ENCODE data around the gene MAML2.
A peak's percentile ranks its signal among the peaks of the same experiment; 100 is the strongest.

Gene MAML2

DNA sequence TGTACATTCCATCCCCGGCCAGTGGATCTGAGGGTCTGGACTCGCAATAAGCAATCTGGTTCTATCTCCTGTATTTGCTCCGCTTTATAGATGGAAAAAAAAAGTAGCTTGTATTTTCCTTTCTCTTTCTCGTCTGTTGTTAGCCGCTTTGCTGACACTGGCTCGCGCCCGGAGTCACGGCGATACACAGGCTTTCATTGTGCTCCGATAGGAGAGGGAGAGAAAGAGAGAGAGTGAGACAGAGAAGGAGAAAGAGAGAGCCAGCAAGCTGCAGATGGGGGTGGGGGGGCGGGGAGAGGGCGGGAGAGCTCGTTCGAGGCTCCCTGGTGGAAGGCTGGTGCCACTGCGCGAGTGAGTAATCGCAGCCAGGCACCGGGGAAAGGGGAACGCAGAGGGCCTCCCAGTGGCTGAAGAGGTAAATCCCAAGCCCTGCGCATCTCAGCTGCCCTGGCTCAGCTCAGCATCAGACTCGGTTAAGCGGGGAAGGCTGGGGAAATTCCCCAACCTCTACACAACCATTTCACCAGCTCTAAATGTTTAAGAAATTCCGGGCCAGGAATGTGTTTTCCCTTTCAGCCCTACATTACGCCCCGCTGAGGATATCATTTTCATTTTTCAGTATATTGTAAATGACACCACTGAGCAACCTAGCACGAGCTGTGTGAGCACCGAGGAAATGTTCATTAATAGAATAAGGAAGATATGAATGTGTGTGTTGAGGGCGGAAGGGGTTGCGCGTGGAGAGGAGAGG is at the start of gene MAML2:
Gene MAML2 (minus strand): TSS at position 235 of the 751 bp plus-strand sequence. CDS start 1,300 bp downstream, outside the sequence.
- TF ChIP-seq, protein P1, sequence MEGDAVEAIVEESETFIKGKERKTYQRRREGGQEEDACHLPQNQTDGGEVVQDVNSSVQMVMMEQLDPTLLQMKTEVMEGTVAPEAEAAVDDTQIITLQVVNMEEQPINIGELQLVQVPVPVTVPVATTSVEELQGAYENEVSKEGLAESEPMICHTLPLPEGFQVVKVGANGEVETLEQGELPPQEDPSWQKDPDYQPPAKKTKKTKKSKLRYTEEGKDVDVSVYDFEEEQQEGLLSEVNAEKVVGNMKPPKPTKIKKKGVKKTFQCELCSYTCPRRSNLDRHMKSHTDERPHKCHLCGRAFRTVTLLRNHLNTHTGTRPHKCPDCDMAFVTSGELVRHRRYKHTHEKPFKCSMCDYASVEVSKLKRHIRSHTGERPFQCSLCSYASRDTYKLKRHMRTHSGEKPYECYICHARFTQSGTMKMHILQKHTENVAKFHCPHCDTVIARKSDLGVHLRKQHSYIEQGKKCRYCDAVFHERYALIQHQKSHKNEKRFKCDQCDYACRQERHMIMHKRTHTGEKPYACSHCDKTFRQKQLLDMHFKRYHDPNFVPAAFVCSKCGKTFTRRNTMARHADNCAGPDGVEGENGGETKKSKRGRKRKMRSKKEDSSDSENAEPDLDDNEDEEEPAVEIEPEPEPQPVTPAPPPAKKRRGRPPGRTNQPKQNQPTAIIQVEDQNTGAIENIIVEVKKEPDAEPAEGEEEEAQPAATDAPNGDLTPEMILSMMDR (IDR thresholded peaks at IDR 0.05; ENCODE audit: insufficient read depth, low read depth, low read length, missing control alignments), result peak; percentile 95
- DNase-seq (ENCODE audit: low read depth), result peak; percentile 95
- H3K4me3 ChIP-seq (ENCODE audit: low read depth, low read length), result peak within 1 kb of the TSS; percentile 57

GRCh38 chr11:96391698-96392307 is 48.8 kb upstream of the MAML2 start:
- TF ChIP-seq, protein P1 (IDR thresholded peaks at IDR 0.05; ENCODE audit: insufficient read depth, low read depth, low read length, missing control alignments), result no peak
- H3K4me3 ChIP-seq (ENCODE audit: low read depth, low read length), result no peak overlapping the region
- DNase-seq (ENCODE audit: low read depth), result no peak

DNA sequence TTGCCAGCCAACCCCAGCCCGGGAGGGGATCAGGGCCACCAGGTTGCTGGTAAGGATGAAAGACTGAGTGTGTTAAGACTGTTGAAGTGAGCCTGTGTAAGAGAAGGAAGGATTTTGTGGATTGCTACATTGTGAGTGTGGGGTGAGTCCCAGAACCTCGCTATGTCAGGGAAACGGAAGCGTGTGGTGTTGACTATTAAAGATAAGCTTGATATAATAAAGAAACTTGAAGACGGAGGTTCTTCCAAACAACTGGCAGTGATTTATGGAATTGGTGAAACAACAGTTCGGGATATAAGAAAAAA is 47.4 kb upstream of the MAML2 start:
- peak overlapping the region; percentile 98 for H3K4me3 ChIP-seq (ENCODE audit: low read depth, low read length)
- TF ChIP-seq, protein P1 (IDR thresholded peaks at IDR 0.05; ENCODE audit: insufficient read depth, low read depth, low read length, missing control alignments), result no peak
- no peak for DNase-seq (ENCODE audit: low read depth)

DNA sequence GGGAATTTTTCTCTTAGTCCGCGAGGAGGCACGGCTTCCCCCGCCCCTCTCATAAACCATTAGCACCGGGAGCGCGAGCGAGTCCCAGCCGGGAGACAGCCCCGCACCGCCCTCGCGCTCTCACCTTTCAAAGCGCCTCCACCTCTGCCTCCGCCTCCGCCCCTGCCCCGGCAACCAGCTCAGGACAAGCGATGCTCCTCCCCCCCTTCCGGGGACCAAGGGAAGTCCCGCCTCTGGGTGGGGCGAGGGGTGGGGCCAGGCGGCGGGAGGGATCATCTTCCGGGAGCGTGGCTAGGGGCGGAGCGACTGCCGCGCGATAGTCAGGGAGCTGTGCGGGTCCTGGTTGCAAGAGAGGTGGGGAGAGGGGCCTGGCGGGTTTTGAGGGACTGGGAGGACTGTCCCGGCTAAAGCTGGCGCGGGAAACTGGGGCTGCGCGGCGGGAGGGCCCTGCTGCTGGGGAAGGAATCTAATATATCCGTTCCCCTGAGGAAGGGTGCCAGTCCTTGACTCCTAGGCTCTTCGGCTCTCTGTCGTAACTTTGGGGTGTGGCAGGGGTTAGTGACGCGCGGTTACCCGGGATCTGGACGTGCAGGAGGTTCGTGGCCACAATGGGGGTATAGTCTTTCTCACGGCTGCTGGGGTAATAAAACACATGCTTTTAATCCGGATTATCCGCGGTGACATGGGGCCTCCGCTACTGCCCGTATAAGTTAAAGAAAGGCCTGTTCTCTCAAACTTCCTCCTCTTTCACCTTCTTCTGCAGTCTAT is 46.9 kb upstream of the MAML2 start, which contains the start of the genes CCDC82 and JRKL:
Gene CCDC82 (minus strand): TSS at position 193 of the 768 bp plus-strand sequence. CDS start 5,165 bp downstream, outside the sequence.
Gene JRKL (plus strand): TSS at position 294 of the 768 bp plus-strand sequence. CDS start 637 bp downstream, outside the sequence.
- DNase-seq (ENCODE audit: low read depth), result peak; percentile 96
- H3K4me3 ChIP-seq (ENCODE audit: low read depth, low read length), result peak within 1 kb of the TSS; percentile 98
- TF ChIP-seq, protein P1 (IDR thresholded peaks at IDR 0.05; ENCODE audit: insufficient read depth, low read depth, low read length, missing control alignments), result no peak

DNA sequence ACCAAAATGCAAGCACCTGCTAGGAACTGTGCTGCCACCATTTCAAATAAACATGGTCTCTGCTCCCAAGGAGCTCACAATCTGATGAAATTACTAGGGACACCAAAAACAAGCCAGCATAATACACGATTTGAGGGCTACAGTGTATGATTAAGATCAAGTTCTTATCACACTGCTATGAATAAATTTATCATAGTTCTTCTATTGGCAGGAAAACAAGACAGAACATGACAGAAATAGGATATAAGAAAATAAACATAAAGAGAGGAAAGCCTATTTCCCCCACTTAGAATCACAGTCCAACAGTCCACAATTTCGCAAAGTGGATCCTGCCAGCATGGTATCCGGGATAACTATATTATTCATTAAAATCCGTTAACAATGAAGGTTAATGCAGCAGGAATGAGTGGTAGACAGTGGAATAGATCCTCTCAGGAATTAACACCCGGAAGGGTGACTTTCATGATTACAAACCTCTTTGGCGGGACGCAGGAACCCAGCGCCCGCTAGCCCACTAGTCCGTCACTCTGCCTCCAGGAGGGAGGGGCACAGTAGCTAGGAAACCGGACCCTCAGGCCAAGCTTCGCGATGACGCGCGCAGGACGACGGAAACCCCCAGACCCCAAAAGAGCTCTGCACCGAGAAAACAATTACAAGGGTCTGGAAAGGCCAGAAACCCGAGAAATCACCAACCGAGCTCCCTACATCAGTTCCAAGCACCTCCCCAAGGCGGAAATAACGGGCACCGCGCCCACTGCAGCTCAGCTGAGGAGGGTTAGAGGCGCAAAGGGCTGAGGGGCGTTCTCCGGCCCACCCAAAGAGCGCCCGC is 46.1 kb upstream of the MAML2 start:
- peak overlapping the region; percentile 98 for H3K4me3 ChIP-seq (ENCODE audit: low read depth, low read length)
- no peak for DNase-seq (ENCODE audit: low read depth)
- TF ChIP-seq, protein P1 (IDR thresholded peaks at IDR 0.05; ENCODE audit: insufficient read depth, low read depth, low read length, missing control alignments), result no peak

- TF ChIP-seq, protein P1 (IDR thresholded peaks at IDR 0.05; ENCODE audit: insufficient read depth, low read depth, low read length, missing control alignments), result no peak
- DNase-seq (ENCODE audit: low read depth), result no peak
- no peak overlapping the region for H3K4me3 ChIP-seq (ENCODE audit: low read depth, low read length)
These were observed 42.2 kb upstream of the MAML2 start for GRCh38 chr11:96385187-96385586.
